OCI-LY1 (cell line): ENCODE results near the gene GLIS1.

Source experiments
- H2AFZ ChIP-seq: fragments of 200-600 bp; sonication (generic), shearing (Covaris generic); 2 replicates; pipeline ENCODE4 v1.6.0; 2014; ENCODE audit warnings: antibody characterized with exemption, mild to moderate bottlenecking, low read length
- H3F3A ChIP-seq: fragments of 200-600 bp; sonication (generic), shearing (Covaris generic); 2 replicates; pipeline ENCODE4 v1.6.0; 2014; ENCODE audit warnings: mild to moderate bottlenecking, antibody characterized with exemption, low read length, moderate library complexity; ENCODE audit not compliant: insufficient read depth
- H3K27ac ChIP-seq: fragments of 200-600 bp; sonication (generic); 2 replicates; pipeline ENCODE4 v1.5.1; 2014; ENCODE audit warnings: low read length, mixed run types, mild to moderate bottlenecking, low read depth; ENCODE audit not compliant: poor library complexity, severe bottlenecking
- H3K27me3 ChIP-seq: fragments of 200-600 bp; sonication (generic); 2 replicates; pipeline ENCODE4 v1.6.0; 2014; ENCODE audit warnings: antibody characterized with exemption, mild to moderate bottlenecking, low read length, moderate library complexity; ENCODE audit not compliant: insufficient read depth
- H3K36me3 ChIP-seq: fragments of 200-600 bp; sonication (generic); 2 replicates; pipeline ENCODE4 v1.6.1; 2014; ENCODE audit warnings: mild to moderate bottlenecking, antibody characterized with exemption, low read length, moderate library complexity, mixed read lengths; ENCODE audit not compliant: insufficient read depth
- H3K4me1 ChIP-seq: fragments of 200-600 bp; sonication (generic); 2 replicates; pipeline ENCODE4 v1.5.1; 2014; ENCODE audit warnings: mild to moderate bottlenecking, low read length, moderate library complexity; ENCODE audit not compliant: insufficient read depth, severe bottlenecking
- H3K4me2 ChIP-seq: fragments of 200-600 bp; sonication (generic), shearing (Covaris generic); 2 replicates; pipeline ENCODE4 v1.6.1; 2014; ENCODE audit warnings: low read length
- H3K4me3 ChIP-seq: fragments of 200-600 bp; sonication (generic); 2 replicates; pipeline ENCODE4 v1.5.1; 2014; ENCODE audit warnings: low read length, low read depth, mild to moderate bottlenecking, mixed read lengths; ENCODE audit not compliant: poor library complexity, severe bottlenecking
- H3K79me2 ChIP-seq: fragments of 200-600 bp; shearing (Covaris generic); 2 replicates; pipeline ENCODE4 v1.6.1; 2016; ENCODE audit warnings: mixed run types, low read length, mixed read lengths; ENCODE audit not compliant: insufficient read depth
- H3K9ac ChIP-seq: fragments of 200-600 bp; sonication (generic), shearing (Covaris generic); 2 replicates; pipeline ENCODE4 v1.6.1; 2014; ENCODE audit warnings: mild to moderate bottlenecking, low read length, mixed read lengths
- H3K9me2 ChIP-seq: fragments of 200-600 bp; sonication (generic), shearing (Covaris generic); 2 replicates; pipeline ENCODE4 v1.6.1; 2014; ENCODE audit warnings: low read depth, mild to moderate bottlenecking, low read length, mixed read lengths
- H3K9me3 ChIP-seq: fragments of 200-600 bp; shearing (Covaris generic); 2 replicates; pipeline ENCODE4 v1.6.1; 2014; ENCODE audit warnings: low read length, mixed read lengths
- H4K20me1 ChIP-seq: fragments of 200-600 bp; sonication (generic), shearing (Covaris generic); 2 replicates; pipeline ENCODE4 v1.6.0; 2016; ENCODE audit warnings: mild to moderate bottlenecking, low read length; ENCODE audit not compliant: insufficient read depth
- EZH2 ChIP-seq: fragments of 200-600 bp; sonication (generic), shearing (Covaris generic); IDR thresholded peaks from 2 replicates; pipeline ENCODE4 v1.8.0; 2017; ENCODE audit warnings: borderline replicate concordance, mixed run types, mild to moderate bottlenecking, antibody characterized with exemption, low read length, moderate library complexity, mixed read lengths
- TF ChIP-seq, protein P1 (sequence below): fragments of 200-600 bp; sonication (generic), shearing (Covaris generic); IDR thresholded peaks from 2 replicates; pipeline ENCODE4 v1.5.1; 2017; ENCODE audit warnings: mild to moderate bottlenecking, antibody characterized with exemption, low read length, moderate library complexity, mixed read lengths

The GLIS1 gene

GRCh38 chr1:53547231-53547790, 191.7 kb downstream of the GLIS1 start:
- TF ChIP-seq EZH2, result no peak

DNA sequence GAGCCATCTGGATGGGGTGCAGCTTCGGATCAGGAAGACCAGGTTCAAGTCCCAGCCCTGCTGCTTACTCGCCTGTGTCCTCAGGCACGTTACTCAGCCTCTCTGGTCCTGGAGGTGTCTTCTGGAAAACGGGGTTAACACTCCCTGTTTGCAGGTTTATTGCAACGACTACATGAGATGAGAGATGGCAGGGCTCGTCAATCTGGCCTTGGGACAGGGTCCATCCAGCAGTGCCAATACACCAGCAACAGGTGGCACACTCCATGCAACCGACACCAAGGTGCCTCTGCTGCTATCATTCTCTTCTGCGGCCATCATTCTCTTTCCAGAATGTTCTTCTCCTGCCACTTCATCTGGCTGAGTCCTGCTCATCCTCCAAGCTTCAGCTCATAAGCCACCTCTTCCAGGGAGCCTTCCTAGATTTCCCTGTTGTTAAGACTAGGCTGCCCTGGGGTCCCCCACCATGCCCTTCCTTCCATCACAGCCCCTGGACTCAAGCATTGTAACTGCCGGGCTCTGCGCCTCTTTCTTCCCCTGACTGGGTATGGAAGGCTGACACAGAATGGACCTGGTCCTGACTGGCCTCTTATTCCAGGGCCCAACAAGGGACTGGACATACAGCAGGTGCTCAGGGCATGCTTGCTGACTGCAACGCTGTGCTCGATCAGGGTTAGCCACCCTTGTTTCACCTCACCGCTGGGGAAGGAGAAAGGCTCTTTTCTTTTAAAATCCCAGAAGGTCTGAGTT, 192.4 kb downstream of the GLIS1 start:
- Histone ChIP-seq H3K9me3 (no peaks in the 10 kb centered on the region), H4K20me1 (no peaks in the 10 kb centered on the region), H3K9me2 (no peaks in the 10 kb centered on the region), H3K4me3 (no peak overlapping the region), H3K4me2 (no peak overlapping the region), H3F3A (no peaks in the 10 kb centered on the region), H3K27ac (no peak overlapping the region), H3K36me3 (no peaks in the 10 kb centered on the region), H3K9ac (no peak overlapping the region), H2AFZ (no peak overlapping the region), H3K4me1 (no peaks in the 10 kb centered on the region), H3K27me3 (peaks cover 4% of the 10 kb centered on the region), H3K79me2 (no peaks in the 10 kb centered on the region)
- TF ChIP-seq, protein P1, sequence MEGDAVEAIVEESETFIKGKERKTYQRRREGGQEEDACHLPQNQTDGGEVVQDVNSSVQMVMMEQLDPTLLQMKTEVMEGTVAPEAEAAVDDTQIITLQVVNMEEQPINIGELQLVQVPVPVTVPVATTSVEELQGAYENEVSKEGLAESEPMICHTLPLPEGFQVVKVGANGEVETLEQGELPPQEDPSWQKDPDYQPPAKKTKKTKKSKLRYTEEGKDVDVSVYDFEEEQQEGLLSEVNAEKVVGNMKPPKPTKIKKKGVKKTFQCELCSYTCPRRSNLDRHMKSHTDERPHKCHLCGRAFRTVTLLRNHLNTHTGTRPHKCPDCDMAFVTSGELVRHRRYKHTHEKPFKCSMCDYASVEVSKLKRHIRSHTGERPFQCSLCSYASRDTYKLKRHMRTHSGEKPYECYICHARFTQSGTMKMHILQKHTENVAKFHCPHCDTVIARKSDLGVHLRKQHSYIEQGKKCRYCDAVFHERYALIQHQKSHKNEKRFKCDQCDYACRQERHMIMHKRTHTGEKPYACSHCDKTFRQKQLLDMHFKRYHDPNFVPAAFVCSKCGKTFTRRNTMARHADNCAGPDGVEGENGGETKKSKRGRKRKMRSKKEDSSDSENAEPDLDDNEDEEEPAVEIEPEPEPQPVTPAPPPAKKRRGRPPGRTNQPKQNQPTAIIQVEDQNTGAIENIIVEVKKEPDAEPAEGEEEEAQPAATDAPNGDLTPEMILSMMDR, result no peak
- TF ChIP-seq EZH2, result no peak

More at GRCh38 chr1:53547231-53547790, 191.7 kb downstream of the GLIS1 start:
- H3K79me2 ChIP-seq, result no peaks in the 10 kb centered on the region
- peaks cover 4% of the 10 kb centered on the region for H3K27me3 ChIP-seq
- H3F3A ChIP-seq, result no peaks in the 10 kb centered on the region
- H4K20me1 ChIP-seq, result no peaks in the 10 kb centered on the region
- H3K27ac ChIP-seq, result no peak overlapping the region
- no peak overlapping the region for H3K9ac ChIP-seq
- no peaks in the 10 kb centered on the region for H3K9me2 ChIP-seq
- H3K4me3 ChIP-seq, result no peak overlapping the region
- H3K36me3 ChIP-seq, result no peaks in the 10 kb centered on the region
- H2AFZ ChIP-seq, result no peak overlapping the region
- no peaks in the 10 kb centered on the region for H3K9me3 ChIP-seq
- H3K4me1 ChIP-seq, result no peaks in the 10 kb centered on the region
- no peak overlapping the region for H3K4me2 ChIP-seq

DNA sequence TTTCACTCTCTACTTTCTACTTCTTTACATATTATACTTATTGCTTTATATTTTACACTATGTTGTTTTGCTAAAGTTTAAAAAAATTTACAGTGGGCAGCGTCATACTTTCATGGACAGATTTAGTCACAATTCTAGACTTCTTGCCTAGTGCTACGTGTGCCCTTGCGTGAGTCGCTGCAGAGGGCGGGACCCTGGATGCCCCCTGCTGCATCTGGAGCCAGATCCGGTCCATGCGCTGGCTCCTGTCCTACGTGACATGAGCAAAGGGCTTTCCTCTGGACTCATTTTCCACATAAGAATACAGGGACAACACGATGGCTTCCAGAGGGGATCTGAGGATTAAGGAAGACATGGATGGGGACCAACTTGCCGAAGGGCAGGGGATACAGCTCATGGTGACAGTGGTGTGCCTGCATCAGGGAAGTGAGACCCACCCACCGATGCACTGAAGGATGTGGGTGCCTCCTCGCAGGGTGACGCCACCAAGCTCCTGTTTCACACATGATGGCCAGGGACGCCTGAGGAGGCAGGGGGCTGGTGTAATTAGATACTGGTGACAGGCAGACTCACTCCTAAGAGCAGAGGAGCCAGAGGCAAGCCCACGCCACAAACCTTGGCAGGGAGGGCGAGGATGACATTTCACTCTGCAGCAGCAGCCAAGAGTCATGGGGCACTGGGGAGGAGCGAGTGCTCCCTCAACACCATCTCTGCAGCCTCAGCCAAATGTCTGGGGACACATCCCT, 193.1 kb downstream of the GLIS1 start:
- Histone ChIP-seq H3K4me1 (no peaks in the 10 kb centered on the region), H3K9me3 (no peaks in the 10 kb centered on the region), H3K79me2 (no peaks in the 10 kb centered on the region), H3K36me3 (no peaks in the 10 kb centered on the region), H3K4me3 (no peak overlapping the region), H3K9me2 (no peaks in the 10 kb centered on the region), H3K4me2 (no peak overlapping the region), H3K27me3 (peaks cover 4% of the 10 kb centered on the region), H3K9ac (no peak overlapping the region), H3F3A (no peaks in the 10 kb centered on the region), H3K27ac (no peak overlapping the region), H2AFZ (no peak overlapping the region), H4K20me1 (no peaks in the 10 kb centered on the region)
- no peak for TF ChIP-seq EZH2
- TF ChIP-seq, protein P1, result no peak
